ENCODE measurements around the gene KIRREL1.

The KIRREL1 gene

DNA sequence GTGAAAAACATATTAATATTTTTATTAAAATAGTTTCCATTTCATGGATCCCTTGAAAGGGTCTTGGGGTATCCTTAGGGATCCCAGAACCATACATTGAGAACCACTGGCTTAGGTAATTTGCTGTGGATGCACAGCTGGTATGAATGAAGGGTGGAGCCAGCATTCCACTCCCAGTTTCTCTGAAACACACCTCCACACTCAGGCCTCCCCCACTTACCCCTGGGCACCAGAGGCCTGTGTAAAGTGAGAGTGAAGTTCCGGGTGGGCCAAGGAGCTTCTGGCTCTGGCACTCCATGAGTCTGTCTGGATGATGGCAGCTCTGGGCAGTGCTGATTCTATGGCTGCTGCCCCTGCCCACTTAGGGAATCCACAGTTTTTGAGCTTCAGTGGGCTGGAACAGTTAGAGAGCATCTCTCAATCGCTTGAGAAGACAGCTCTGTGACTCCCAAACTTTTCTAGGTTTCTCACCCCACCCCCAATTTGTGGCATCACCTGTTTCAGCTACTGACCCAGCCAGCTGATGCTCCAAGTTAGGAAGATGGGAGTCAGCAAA, 129.5 kb downstream of the KIRREL1 start:
- TF ChIP-seq, protein P1, sequence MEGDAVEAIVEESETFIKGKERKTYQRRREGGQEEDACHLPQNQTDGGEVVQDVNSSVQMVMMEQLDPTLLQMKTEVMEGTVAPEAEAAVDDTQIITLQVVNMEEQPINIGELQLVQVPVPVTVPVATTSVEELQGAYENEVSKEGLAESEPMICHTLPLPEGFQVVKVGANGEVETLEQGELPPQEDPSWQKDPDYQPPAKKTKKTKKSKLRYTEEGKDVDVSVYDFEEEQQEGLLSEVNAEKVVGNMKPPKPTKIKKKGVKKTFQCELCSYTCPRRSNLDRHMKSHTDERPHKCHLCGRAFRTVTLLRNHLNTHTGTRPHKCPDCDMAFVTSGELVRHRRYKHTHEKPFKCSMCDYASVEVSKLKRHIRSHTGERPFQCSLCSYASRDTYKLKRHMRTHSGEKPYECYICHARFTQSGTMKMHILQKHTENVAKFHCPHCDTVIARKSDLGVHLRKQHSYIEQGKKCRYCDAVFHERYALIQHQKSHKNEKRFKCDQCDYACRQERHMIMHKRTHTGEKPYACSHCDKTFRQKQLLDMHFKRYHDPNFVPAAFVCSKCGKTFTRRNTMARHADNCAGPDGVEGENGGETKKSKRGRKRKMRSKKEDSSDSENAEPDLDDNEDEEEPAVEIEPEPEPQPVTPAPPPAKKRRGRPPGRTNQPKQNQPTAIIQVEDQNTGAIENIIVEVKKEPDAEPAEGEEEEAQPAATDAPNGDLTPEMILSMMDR (IDR thresholded peaks at IDR 0.05) = no peak

DNA sequence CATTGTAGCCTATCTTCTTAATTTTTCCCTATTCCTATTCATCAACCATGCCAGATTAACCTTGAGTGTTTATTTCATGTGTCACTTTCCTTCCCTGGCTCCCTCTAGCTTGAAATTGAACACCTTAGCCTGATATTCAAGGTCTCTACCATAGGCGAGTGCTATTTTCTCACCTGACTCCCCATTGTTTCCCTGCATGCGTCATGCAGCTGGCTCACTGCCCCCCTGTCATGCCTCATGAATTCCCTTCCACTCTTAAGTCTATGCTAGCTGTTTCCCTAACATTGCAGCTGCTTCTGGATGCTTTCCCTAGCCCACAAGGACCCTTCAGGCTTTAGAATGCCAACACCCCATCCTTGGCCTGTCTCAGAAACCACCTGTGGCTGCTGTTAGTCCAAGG, 130.6 kb downstream of the KIRREL1 start:
- TF ChIP-seq, protein P1 (IDR thresholded peaks at IDR 0.05) = no peak

DNA sequence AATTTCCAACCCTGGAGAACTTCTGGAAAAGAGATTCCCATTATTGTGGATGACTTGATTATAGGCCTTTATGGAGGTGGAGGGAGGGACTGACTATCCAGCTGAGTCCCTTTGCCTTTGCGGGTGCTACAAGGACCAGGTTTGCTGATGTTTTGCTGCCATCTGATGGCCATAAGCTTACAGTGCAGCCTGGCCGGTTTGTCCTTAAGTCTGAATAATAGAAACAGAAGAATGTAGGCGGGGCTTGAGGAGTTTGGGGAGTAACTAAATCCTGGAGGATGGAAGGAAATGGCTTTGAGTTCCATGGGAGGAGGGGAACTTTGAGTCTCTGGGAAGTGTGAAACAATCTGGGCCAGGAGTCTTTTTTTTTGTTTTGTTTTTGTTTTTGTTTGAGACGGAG, 131.6 kb downstream of the KIRREL1 start:
- TF ChIP-seq, protein P1 (IDR thresholded peaks at IDR 0.05) = peak; percentile 97

DNA sequence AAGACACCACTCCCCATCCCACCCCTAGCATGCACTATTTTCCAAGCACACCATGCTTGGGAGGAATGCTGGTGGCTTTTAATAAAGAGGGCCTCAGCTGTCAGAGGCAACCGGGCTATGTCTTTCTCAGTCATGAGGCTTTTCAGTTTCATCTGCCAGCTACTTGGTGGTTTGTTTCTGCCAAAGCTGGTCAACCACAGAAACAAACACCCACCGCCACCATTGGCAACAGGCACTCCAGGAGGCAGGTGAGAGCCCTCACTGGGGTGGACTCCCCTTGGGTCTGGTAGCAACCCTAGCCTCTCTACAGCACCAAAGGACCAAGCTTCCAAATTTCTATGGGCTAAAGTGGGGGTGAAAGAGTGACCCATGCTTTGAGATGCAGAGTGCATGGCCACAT, 133.0 kb downstream of the KIRREL1 start:
- TF ChIP-seq, protein P1 (IDR thresholded peaks at IDR 0.05) = no peak

DNA sequence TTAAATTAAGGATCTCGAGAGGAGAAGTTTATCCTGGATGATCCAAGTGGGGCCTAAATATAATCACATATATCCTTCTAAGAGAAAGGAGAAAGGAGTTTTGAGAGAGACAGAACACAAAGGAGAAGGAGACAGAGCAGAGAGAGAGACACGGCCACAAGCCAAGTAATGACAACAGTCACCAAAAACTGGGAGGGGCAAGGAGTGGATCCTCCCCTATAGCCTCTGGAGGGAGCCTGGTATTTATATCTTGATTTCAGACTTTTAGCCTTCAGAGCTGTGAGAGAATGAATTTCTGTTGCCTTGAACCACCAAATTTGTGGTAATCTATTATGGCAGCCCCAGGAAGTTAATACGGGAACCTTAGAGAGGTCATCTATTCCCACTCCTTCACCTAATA, 137.8 kb downstream of the KIRREL1 start:
- TF ChIP-seq, protein P1 (IDR thresholded peaks at IDR 0.05) = no peak

DNA sequence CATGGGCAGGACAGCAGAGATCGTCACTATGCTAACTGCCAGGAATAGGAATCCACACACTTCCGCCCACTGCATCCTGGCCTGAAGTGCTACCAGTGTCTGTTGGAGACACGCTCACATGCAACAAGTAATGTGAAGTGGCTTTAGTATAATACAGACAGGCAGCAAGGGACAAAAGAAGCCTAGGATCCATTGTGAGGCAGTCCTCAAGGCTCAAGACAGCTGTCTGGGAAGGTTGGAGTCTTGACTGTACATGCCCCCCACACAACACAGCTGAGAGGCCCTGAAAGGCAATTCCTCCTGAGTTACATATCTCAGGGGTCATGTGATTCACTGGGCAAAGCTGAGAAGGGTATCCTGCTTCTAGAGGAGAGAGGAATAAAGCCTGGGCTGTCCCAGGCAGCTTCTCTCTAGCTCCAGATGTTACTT, 147.3 kb downstream of the KIRREL1 start:
- TF ChIP-seq, protein P1 (IDR thresholded peaks at IDR 0.05) = no peak

DNA sequence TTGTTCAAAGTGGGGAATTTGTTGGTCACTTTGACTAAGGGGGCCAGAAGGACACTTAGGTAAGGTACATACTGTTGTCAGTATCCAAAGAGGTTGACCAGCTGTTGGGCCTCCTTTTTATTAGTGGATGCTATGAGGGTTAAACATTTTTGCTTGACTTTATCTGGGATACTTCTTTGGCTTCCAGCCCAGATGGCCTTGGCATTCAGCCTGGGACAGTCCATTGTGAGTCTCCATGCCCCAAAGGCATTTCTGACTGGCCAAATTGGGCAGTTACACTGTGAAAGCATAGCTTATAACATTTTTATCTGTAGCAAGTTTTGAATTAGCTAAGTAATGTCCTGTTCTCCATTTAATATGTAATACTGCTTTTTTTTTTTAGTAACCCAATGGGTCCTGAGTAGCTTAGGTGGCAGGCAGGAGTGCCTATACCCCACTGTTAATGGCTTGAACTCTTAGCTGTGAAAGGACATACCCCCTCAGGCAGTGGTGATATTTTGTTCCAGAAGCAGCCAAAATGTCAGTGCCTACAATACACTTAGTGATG, 151.8 kb downstream of the KIRREL1 start:
- TF ChIP-seq, protein P1 (IDR thresholded peaks at IDR 0.05) = no peak

DNA sequence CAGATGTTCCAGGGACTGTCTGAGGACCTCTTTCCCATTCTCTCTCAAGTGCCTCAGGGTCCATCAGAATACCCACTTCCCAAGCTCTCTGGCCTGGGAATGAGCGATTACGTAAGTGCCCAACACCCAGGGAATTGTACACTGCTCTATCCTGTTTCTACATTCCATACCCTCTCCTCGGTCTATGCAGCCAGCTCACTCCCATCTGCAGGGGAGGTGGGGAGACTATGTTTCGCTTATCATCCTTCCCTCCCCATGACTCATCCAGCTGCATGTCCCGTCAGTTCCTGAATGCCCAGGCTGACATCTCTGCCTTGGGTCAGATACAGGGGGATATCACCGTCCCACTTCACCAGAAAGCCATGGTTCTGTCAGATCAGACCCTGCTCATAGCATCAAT, 152.7 kb downstream of the KIRREL1 start:
- TF ChIP-seq, protein P1 (IDR thresholded peaks at IDR 0.05) = no peak
